Testis (tissue), 3 donors: ENCODE data around the gene UBASH3A. TPM values are rescaled to one million over a fixed set of nuclear protein-coding genes. Genes with fewer than 3 reads are reported as not detected.

ENCODE experiments used
- DNase-seq: peaks from one replicate; pipeline ENCODE4 v3.0.0-alpha.2; 2019
- H3K27ac ChIP-seq, 2 donors: fragments of 200-600 bp; sonication (generic); one replicate each; pipeline ENCODE4 v1.5.1; 2019
- H3K27me3 ChIP-seq: fragments of 200-600 bp; sonication (generic); one replicate; pipeline ENCODE4 v1.5.1; 2019
- H3K36me3 ChIP-seq: fragments of 200-600 bp; sonication (generic); one replicate; pipeline ENCODE4 v1.5.1; 2017; ENCODE audit warnings: low read depth; ENCODE audit errors: missing control alignments
- H3K4me1 ChIP-seq: fragments of 200-600 bp; sonication (generic); one replicate; pipeline ENCODE4 v1.5.1; 2019
- H3K4me3 ChIP-seq, 2 donors: fragments of 200-600 bp; sonication (generic); one replicate each; pipeline ENCODE4 v1.5.1; 2017 to 2019
- H3K9me3 ChIP-seq: fragments of 200-600 bp; sonication (generic); one replicate; pipeline ENCODE4 v1.5.1; 2017
- POLR2A ChIP-seq: fragments of 450-650 bp; IDR thresholded peaks from one replicate; pipeline ENCODE4 v1.6.1; 2017; ENCODE audit warnings: antibody characterized with exemption, mild to moderate bottlenecking, moderate library complexity
- WGBS, 2 donors: methylation state at CpG; one replicate each; pipeline ENCODE4 v1.1.5; 2018; 5-methylcytosine and 5-hydroxymethylcytosine counted together
- intact Hi-C: fragments of 100-400 bp; cut with DNase I; formaldehyde crosslinking; loops from one replicate; pipeline ENCODE4 v1.15.1; 2023; ENCODE audit warnings: low total_unique reads
- polyA plus RNA-seq: library from polyadenylated mRNA; stranded (reverse); fragments of 350-450 nt; fragmentation: Illumina TruSeq; extraction: RNeasy Lipid Tissue Mini Kit (QIAGEN cat#74804); gene quantifications from one replicate; pipeline ENCODE4 v1.2.3, GENCODE V29; 2014; ENCODE audit warnings: low read depth, low replicate concordance; ENCODE audit not compliant: insufficient read depth
- total RNA-seq, 2 donors: library from RNA; depleted of rRNA; stranded (reverse); fragments of >200 nt; gene quantifications; one replicate each; pipeline ENCODE4 v1.2.3, GENCODE V29; 2016
- TF ChIP-seq, protein P1 (sequence below), 3 experiments: fragments of 450-650 bp in 2 of 3; fragments of 200-600 bp in 1 of 3; sonication (generic) in 1 of 3; IDR thresholded peaks; one replicate each; pipeline ENCODE4 v1.5.1; 2016 to 2019; ENCODE audit warnings: antibody characterized with exemption in 3 of 3, mild to moderate bottlenecking in 2 of 3, moderate library complexity in 1 of 3

The UBASH3A gene
- total and polyA plus RNA-seq, 3 donors from 2014 or later, result 0.39 to 1.4 (median 0.40) TPM

- intact Hi-C loops, result no loop called here
- Histone ChIP-seq H3K4me3 (no peak overlapping the region), H3K27ac (no peak overlapping the region), H3K9me3 (no peaks in the 10 kb centered on the region), H3K27me3 (no peaks in the 10 kb centered on the region), H3K36me3 (no peaks in the 10 kb centered on the region), H3K4me1 (peaks cover under 1% of the 10 kb centered on the region)
- no peak for DNase-seq
- TF ChIP-seq, protein P1, sequence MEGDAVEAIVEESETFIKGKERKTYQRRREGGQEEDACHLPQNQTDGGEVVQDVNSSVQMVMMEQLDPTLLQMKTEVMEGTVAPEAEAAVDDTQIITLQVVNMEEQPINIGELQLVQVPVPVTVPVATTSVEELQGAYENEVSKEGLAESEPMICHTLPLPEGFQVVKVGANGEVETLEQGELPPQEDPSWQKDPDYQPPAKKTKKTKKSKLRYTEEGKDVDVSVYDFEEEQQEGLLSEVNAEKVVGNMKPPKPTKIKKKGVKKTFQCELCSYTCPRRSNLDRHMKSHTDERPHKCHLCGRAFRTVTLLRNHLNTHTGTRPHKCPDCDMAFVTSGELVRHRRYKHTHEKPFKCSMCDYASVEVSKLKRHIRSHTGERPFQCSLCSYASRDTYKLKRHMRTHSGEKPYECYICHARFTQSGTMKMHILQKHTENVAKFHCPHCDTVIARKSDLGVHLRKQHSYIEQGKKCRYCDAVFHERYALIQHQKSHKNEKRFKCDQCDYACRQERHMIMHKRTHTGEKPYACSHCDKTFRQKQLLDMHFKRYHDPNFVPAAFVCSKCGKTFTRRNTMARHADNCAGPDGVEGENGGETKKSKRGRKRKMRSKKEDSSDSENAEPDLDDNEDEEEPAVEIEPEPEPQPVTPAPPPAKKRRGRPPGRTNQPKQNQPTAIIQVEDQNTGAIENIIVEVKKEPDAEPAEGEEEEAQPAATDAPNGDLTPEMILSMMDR (IDR thresholded peaks at IDR 0.05), result no peak
- no peak for TF ChIP-seq POLR2A
- WGBS, 2 donors, result 77 to 87% methylated on average over 3 of the region's 3 CpGs
Observed at GRCh38 chr21:42421018-42421793, 17.5 kb downstream of the UBASH3A start.

DNA sequence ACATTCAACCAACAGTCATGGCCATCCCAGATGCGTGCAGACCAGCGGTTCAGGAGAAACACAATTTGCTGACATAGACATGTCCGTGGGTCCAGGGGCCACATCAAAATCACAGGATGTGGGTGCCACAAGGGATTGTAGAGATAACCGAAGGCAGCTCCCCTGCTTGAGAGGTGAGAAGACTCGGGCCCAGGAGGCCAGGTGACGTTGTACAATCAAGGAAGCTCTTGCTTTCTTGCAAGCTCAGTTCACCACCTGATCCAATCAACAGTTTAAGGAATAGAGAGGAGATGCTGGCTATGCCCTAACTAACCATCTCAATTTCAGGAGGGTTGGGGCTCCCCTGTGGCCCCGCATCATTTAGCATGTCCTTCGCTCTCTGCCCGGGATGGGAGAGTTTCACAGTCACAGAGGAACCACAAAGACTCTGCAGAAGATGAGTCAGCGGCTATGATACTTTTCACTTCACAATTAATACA lies 19.5 kb downstream of the UBASH3A start:
- no peak for DNase-seq
- intact Hi-C loops, result no loop called here
- Histone ChIP-seq H3K27ac (no peak overlapping the region), H3K36me3 (no peaks in the 10 kb centered on the region), H3K4me1 (no peaks in the 10 kb centered on the region), H3K4me3 (no peak overlapping the region), H3K27me3 (no peaks in the 10 kb centered on the region), H3K9me3 (no peaks in the 10 kb centered on the region)
- WGBS, 2 donors, result 87 to 89% methylated on average over 8 to 10 of the region's 10 CpGs
- no peak for TF ChIP-seq POLR2A
- TF ChIP-seq, protein P1 (IDR thresholded peaks at IDR 0.05), result no peak

GRCh38 chr21:42423685-42424084 lies 20.0 kb downstream of the UBASH3A start:
- WGBS, 2 donors, result 76 to 79% methylated on average over 2 of the region's 2 CpGs
- Histone ChIP-seq H3K4me3 (no peak overlapping the region), H3K9me3 (no peaks in the 10 kb centered on the region), H3K4me1 (no peaks in the 10 kb centered on the region), H3K27ac (no peak overlapping the region), H3K27me3 (no peaks in the 10 kb centered on the region), H3K36me3 (no peaks in the 10 kb centered on the region)
- intact Hi-C loops, result no loop called here
- TF ChIP-seq, protein P1 (IDR thresholded peaks at IDR 0.05), result no peak
- TF ChIP-seq POLR2A, result no peak
- no peak for DNase-seq

GRCh38 chr21:42424914-42425541 lies 21.3 kb downstream of the UBASH3A start:
- Histone ChIP-seq H3K27ac (no peak overlapping the region), H3K36me3 (no peaks in the 10 kb centered on the region), H3K4me3 (no peak overlapping the region), H3K9me3 (no peaks in the 10 kb centered on the region), H3K4me1 (no peaks in the 10 kb centered on the region), H3K27me3 (no peaks in the 10 kb centered on the region)
- TF ChIP-seq, protein P1 (IDR thresholded peaks at IDR 0.05), result no peak
- no peak for DNase-seq
- WGBS, 2 donors, result 76 to 87% methylated on average over 12 of the region's 12 CpGs
- intact Hi-C loops, result no loop called here
